ENCODE data around the gene LARP1.
"Not testable (repeated sequence)": the region's sequence is repeated elsewhere in the genome, so short reads cannot be mapped to it uniquely, and the experiment has no call there.

DNA sequence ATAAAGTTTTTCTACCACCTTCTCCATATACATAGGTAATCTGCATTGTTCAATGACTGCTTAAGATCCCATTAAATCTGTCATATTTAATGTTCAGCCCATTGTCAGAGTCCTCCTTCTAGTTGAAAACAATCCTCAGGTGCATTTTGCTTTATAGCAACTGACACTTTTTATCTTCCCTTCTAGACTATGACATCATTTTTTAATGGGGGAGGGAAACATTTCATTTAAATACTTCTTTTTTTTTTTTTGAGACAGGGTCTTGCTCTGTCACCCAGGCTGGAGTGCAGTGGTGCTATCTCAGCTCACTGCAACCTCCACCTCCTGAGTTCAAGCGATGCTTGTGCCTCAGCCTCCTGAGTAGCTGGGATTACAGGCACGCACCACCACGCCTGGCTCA lies 77.6 kb downstream of the LARP1 start:
- not testable (repeated sequence) for TF ChIP-seq ZFP3 (CRISPR knock-in tag; IDR thresholded peaks at IDR 0.05); ARNTL (CRISPR knock-in tag; IDR thresholded peaks at IDR 0.05; ENCODE audit: borderline replicate concordance, low read depth); TOX (CRISPR knock-in tag; IDR thresholded peaks at IDR 0.05; ENCODE audit: borderline replicate concordance); OSR1 (CRISPR knock-in tag; IDR thresholded peaks at IDR 0.05)
- TF ChIP-seq, protein P1, sequence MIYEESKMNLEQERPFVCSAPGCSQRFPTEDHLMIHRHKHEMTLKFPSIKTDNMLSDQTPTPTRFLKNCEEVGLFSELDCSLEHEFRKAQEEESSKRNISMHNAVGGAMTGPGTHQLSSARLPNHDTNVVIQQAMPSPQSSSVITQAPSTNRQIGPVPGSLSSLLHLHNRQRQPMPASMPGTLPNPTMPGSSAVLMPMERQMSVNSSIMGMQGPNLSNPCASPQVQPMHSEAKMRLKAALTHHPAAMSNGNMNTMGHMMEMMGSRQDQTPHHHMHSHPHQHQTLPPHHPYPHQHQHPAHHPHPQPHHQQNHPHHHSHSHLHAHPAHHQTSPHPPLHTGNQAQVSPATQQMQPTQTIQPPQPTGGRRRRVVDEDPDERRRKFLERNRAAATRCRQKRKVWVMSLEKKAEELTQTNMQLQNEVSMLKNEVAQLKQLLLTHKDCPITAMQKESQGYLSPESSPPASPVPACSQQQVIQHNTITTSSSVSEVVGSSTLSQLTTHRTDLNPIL (CRISPR knock-in tag; IDR thresholded peaks at IDR 0.05; ENCODE audit: low read depth) = not testable (repeated sequence)
